ENCODE data around the gene TAF4. TPM values are rescaled to one million over a fixed set of nuclear protein-coding genes. Genes with fewer than 3 reads are reported as not detected.
"Not testable (repeated sequence)": the region's sequence is repeated elsewhere in the genome, so short reads cannot be mapped to it uniquely, and the experiment has no call there.

Gene TAF4
- total RNA-seq, 1 donor from 2014 or later: 9.6 TPM

DNA sequence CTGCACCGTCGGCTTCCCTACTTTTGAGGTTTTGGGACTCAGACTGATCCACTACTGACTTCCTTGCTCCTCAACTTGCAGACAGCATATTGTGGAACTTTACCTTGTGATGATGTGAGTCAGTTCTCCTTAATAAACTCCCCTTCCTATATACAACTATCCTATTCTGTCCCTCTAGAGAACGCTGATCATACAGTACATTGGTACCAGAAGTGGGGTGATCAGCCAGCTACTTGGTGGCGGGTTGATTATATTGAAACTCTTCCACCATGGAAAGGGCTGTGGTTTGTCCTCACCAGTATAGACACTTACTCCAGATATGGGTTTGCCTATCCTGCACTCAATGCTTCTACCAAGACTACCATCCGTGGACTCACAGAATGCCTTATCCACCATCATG, 7.6 kb upstream of the TAF4 start:
- intact Hi-C loops (cut with DNase I): no loop called here

DNA sequence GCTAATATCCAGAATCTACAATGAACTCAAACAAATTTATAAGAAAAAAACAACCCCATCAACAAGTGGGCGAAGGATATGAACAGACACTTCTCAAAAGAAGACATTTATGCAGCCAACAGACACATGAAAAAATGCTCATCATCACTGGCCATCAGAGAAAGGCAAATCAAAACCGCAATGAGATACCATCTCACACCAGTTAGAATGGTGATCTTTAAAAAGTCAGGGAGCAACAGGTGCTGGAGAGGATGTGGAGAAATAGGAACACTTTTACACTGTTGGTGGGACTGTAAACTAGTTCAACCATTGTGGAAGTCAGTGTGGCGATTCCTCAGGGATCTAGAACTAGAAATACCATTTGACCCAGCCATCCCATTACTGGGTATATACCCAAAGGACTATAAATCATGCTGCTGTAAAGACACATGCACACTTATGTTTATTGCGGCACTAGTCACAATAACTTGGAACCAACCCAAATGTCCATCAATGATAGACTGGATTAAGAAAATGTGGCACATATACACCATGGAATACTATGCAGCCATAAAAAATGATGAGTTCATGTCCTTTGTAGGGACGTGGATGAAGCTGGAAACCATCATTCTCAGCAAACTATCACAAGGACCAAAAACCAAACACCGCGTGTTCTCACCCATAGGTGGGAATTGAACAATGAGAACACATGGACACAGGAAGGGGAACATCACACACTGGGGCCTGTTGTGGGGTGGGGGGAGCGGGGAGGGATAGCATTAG, 6.2 kb upstream of the TAF4 start:
- peaks cover 15% of the 10 kb centered on the region for H3K9me3 ChIP-seq
- DNase-seq (ENCODE audit: extremely low spot score in 2 of 2); H3K27ac ChIP-seq; H3K36me3 ChIP-seq; H3K27me3 ChIP-seq; H3K4me3 ChIP-seq; intact Hi-C loops (cut with DNase I): not testable (repeated sequence)
- H3K4me1 ChIP-seq: peaks cover 30% of the 10 kb centered on the region

More for the DNA sequence above, 7.6 kb upstream of the TAF4 start:
- H3K9me3 ChIP-seq: peaks cover 15% of the 10 kb centered on the region
- H3K4me1 ChIP-seq: peaks cover 18% of the 10 kb centered on the region
- no peak for DNase-seq (ENCODE audit: extremely low spot score in 2 of 2)
- no peaks in the 10 kb centered on the region for H3K27me3 ChIP-seq
- no peaks in the 10 kb centered on the region for H3K36me3 ChIP-seq
- no peak overlapping the region for H3K27ac ChIP-seq
- no peak overlapping the region for H3K4me3 ChIP-seq
- no peak for TF ChIP-seq POLR2AphosphoS5 (IDR thresholded peaks at IDR 0.05; ENCODE audit: insufficient read depth in 1 of 2, low read depth in 1 of 2)
- TF ChIP-seq, protein P1, sequence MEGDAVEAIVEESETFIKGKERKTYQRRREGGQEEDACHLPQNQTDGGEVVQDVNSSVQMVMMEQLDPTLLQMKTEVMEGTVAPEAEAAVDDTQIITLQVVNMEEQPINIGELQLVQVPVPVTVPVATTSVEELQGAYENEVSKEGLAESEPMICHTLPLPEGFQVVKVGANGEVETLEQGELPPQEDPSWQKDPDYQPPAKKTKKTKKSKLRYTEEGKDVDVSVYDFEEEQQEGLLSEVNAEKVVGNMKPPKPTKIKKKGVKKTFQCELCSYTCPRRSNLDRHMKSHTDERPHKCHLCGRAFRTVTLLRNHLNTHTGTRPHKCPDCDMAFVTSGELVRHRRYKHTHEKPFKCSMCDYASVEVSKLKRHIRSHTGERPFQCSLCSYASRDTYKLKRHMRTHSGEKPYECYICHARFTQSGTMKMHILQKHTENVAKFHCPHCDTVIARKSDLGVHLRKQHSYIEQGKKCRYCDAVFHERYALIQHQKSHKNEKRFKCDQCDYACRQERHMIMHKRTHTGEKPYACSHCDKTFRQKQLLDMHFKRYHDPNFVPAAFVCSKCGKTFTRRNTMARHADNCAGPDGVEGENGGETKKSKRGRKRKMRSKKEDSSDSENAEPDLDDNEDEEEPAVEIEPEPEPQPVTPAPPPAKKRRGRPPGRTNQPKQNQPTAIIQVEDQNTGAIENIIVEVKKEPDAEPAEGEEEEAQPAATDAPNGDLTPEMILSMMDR (IDR thresholded peaks at IDR 0.05): no peak
- TF ChIP-seq POLR2A (IDR thresholded peaks at IDR 0.05): no peak

DNA sequence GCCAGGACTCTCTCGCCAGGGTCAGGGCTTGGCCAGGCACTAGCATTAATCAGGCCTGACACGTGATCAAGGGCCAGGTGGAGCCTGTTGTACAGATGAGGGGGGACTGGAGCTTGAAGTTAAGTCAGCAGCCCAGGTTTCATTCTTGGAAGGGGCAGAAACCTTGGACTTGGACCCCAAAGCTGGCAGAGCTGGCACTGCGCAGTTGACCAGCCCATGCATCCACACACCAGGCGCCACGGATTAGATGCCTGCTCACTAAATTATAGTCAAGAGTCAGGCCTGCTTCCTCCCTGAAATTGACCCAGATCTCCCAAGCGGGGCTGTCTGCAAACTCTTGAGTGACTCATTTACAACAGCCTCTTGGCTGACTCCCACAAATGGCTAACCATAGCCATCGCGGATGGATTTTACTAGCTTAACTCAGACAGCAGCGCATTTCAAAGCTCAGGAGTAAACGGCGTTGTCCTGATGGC, 4.1 kb upstream of the TAF4 start:
- Histone ChIP-seq H3K4me3 (no peak overlapping the region), H3K36me3 (no peaks in the 10 kb centered on the region), H3K9me3 (no peaks in the 10 kb centered on the region), H3K27me3 (no peaks in the 10 kb centered on the region), H3K4me1 (peaks cover 33% of the 10 kb centered on the region), H3K27ac (peak overlapping the region; percentile 42)
- TF ChIP-seq POLR2AphosphoS5 (IDR thresholded peaks at IDR 0.05; ENCODE audit: insufficient read depth in 1 of 2, low read depth in 1 of 2) (peak; percentile 15 to 45), POLR2A (IDR thresholded peaks at IDR 0.05) (no peak)
- intact Hi-C loops (cut with DNase I): loop anchor here (5.0 kb wide), 1 partner anchor 53 kb away; the partner anchor contains the start of gene LSM14B
- no peak for DNase-seq (ENCODE audit: extremely low spot score in 2 of 2)

DNA sequence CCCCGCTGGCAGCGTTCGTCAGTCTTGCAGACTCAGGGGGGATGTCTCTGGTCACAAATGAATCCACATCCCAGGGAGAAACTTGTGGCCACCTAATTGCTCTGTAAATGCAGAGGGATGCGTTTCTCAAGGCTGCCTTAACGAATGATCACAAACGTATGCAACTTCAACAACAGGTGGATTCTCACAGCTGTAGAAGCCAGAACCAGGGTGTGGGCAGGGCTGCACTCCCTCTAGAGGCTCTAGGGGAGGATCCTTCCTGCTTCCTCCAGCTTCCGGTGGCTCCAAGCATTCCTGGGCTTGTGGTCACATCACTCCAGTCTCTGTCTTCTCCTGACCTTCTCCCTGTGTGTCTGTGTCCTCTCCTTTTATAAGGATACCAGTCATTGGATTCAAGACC, 3.3 kb upstream of the TAF4 start:
- intact Hi-C loops (cut with DNase I): loop anchor here (5.0 kb wide), 1 partner anchor 53 kb away; the partner anchor contains the start of gene LSM14B

DNA sequence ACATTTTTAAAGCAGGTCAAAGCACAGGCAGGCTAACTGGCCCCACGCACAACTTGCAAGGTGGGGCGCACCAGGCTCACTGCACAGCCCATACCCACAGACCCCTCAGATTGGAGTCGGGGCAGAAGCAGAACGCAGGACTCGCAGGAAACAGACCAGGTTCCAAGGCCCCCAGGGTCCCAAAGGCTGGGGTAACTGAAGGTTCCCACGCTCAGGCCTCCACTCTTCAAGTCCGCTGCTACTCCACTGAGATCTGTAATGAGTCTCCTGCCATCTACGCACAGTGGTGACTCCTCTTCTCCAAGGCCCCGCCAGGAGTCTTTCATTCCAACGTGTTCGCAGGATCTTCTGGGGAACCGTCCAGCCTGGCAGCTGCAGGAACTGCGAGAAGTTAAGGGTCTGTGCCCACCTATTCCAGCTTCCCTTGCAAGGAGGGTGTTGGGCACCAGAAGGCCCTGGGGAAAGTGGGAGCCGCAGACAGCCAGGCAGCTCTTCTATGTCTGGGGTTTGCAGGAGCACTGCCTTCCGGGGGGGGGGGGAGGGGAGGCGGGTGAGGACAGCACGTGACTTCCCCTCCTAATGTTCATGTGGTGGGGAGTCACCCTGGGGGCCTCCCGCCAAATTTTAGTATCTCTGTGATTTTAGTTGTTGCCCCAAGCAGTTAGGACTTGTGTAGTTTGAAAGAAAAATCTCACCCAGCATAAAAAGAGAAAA, 2.0 kb upstream of the TAF4 start:
- Histone ChIP-seq H3K36me3 (no peaks in the 10 kb centered on the region), H3K27ac (no peak overlapping the region), H3K4me3 (peak overlapping the region in 1 of 2 donors; percentile 83), H3K4me1 (peaks cover 49% of the 10 kb centered on the region), H3K27me3 (no peaks in the 10 kb centered on the region), H3K9me3 (no peaks in the 10 kb centered on the region)
- intact Hi-C loops (cut with DNase I): loop anchor here (5.0 kb wide), 1 partner anchor 55 kb away; the partner anchor contains the start of gene LSM14B
- TF ChIP-seq POLR2A (IDR thresholded peaks at IDR 0.05): no peak
- no peak for TF ChIP-seq POLR2AphosphoS5 (IDR thresholded peaks at IDR 0.05; ENCODE audit: insufficient read depth in 1 of 2, low read depth in 1 of 2)
- TF ChIP-seq, protein P1 (IDR thresholded peaks at IDR 0.05): no peak
- DNase-seq (ENCODE audit: extremely low spot score in 2 of 2): no peak

More for the DNA sequence above, 3.3 kb upstream of the TAF4 start:
- Histone ChIP-seq H3K4me3 (no peak overlapping the region), H3K27me3 (no peaks in the 10 kb centered on the region), H3K4me1 (peaks cover 37% of the 10 kb centered on the region), H3K27ac (peak overlapping the region; percentile 42), H3K9me3 (no peaks in the 10 kb centered on the region), H3K36me3 (no peaks in the 10 kb centered on the region)
- no peak for DNase-seq (ENCODE audit: extremely low spot score in 2 of 2)
- TF ChIP-seq POLR2AphosphoS5 (IDR thresholded peaks at IDR 0.05; ENCODE audit: insufficient read depth in 1 of 2, low read depth in 1 of 2): no peak
- no peak for TF ChIP-seq POLR2A (IDR thresholded peaks at IDR 0.05)
- TF ChIP-seq, protein P1 (IDR thresholded peaks at IDR 0.05): no peak

Data from vagina (tissue), 2 donors.